GM18499 (cell line): ENCODE results near the gene TXNL4A.
"Not testable (repeated sequence)": the region's sequence is repeated elsewhere in the genome, so short reads cannot be mapped to it uniquely, and the experiment has no call there.

ENCODE experiments used
- ATAC-seq: cut with Tn5 transposase; IDR thresholded peaks from one replicate; pipeline ENCODE4 v1.9.1; 2021; ENCODE audit warnings: moderate number of reproducible peaks; ENCODE audit not compliant: insufficient read depth, unreplicated experiment

The TXNL4A gene

GRCh38 chr18:80000877-80001276, 12.5 kb upstream of the TXNL4A start:
- no peak for ATAC-seq

GRCh38 chr18:79999701-80000100, 11.3 kb upstream of the TXNL4A start:
- not testable (repeated sequence) for ATAC-seq

GRCh38 chr18:79991494-79991893, 3.1 kb upstream of the TXNL4A start:
- no peak for ATAC-seq

GRCh38 chr18:79989195-79989497, 783 bp upstream of the TXNL4A start:
- no peak for ATAC-seq

GRCh38 chr18:79988071-79988450, 302 bp downstream of the TXNL4A start:
- ATAC-seq = peak; percentile 36

GRCh38 chr18:79987566-79987965, 797 bp downstream of the TXNL4A start:
- ATAC-seq = no peak

GRCh38 chr18:79986726-79987125, 1.6 kb downstream of the TXNL4A start:
- no peak for ATAC-seq

GRCh38 chr18:79985172-79985571, 3.2 kb downstream of the TXNL4A start:
- ATAC-seq = no peak

- no peak for ATAC-seq
Observed at GRCh38 chr18:79983793-79984192, 4.6 kb downstream of the TXNL4A start.

GRCh38 chr18:79983253-79983652, 5.1 kb downstream of the TXNL4A start:
- no peak for ATAC-seq

- ATAC-seq = no peak
Observed at GRCh38 chr18:79982736-79983135, 5.6 kb downstream of the TXNL4A start.

- no peak for ATAC-seq
Observed at GRCh38 chr18:79980585-79980984, 7.8 kb downstream of the TXNL4A start.

GRCh38 chr18:79979843-79980242, 8.5 kb downstream of the TXNL4A start:
- no peak for ATAC-seq

- no peak for ATAC-seq
Observed at GRCh38 chr18:79975985-79976680, 12.2 kb downstream of the TXNL4A start.

- ATAC-seq = no peak
Observed at GRCh38 chr18:79975043-79975442, 13.3 kb downstream of the TXNL4A start.

GRCh38 chr18:79974025-79974654, 14.2 kb downstream of the TXNL4A start:
- ATAC-seq = no peak

- no peak for ATAC-seq
Observed at GRCh38 chr18:79973517-79973916, 14.8 kb downstream of the TXNL4A start.

GRCh38 chr18:79972720-79973119, 15.6 kb downstream of the TXNL4A start:
- no peak for ATAC-seq

- no peak for ATAC-seq
Observed at GRCh38 chr18:79971986-79972385, 16.4 kb downstream of the TXNL4A start.

- ATAC-seq = no peak
Observed at GRCh38 chr18:79971211-79971952, 17.0 kb downstream of the TXNL4A start.

GRCh38 chr18:79970419-79971133, 17.8 kb downstream of the TXNL4A start:
- no peak for ATAC-seq
